Measurements from ENCODE around the gene TYRP1.
A peak's percentile ranks its signal among the peaks of the same experiment; 100 is the strongest.

The TYRP1 gene

GRCh38 chr9:12680757-12681156 is 12.4 kb upstream of the TYRP1 start:
- TF ChIP-seq GATA2 (IDR thresholded peaks at IDR 0.05; ENCODE audit: low read depth, low read length) (no peak), GATA3 (IDR thresholded peaks at IDR 0.05; ENCODE audit: low read depth, low read length) (no peak)

DNA sequence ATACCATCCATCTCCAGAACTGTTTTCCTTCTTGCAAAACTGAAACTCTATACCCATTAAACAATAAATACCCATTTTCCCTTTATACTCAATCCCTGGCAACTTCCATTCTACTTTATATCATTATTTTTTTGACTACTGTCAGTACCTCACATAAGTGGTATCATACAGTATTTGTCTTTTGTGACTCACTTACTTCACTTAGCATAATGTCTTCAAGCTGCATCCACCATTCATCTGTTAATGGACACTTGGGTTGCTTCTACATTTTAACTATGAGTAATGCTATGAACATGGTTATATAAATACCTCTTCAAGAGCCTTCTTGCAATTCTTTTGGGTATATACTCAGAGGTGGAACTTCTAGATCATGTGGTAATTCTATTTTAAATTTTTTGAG is 11.6 kb upstream of the TYRP1 start:
- TF ChIP-seq GATA2 (IDR thresholded peaks at IDR 0.05; ENCODE audit: low read depth, low read length) (no peak), GATA3 (IDR thresholded peaks at IDR 0.05; ENCODE audit: low read depth, low read length) (no peak)

DNA sequence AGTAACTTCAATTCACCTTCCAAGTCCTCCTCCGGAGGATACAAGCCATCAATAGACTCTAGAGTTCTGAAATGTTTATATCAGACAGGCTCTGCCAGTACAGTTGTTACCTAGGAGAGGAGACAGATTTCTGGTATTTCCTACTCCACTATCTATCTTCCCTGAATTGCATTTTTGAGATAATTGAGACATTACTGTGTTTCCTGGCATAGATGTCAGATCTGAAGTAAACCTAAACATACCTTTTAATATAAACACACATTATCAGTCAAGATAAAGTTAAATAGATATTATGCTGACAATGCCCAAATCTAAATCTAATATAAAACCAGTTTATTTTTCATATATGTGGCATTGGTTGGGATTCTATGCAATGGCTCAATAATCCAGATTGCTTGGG is 8.2 kb upstream of the TYRP1 start:
- TF ChIP-seq GATA2 (IDR thresholded peaks at IDR 0.05; ENCODE audit: low read depth, low read length) (no peak), GATA3 (IDR thresholded peaks at IDR 0.05; ENCODE audit: low read depth, low read length) (no peak)

GRCh38 chr9:12689233-12689632 is 4.0 kb upstream of the TYRP1 start:
- TF ChIP-seq GATA2 (IDR thresholded peaks at IDR 0.05; ENCODE audit: low read depth, low read length) (no peak), GATA3 (IDR thresholded peaks at IDR 0.05; ENCODE audit: low read depth, low read length) (no peak)

DNA sequence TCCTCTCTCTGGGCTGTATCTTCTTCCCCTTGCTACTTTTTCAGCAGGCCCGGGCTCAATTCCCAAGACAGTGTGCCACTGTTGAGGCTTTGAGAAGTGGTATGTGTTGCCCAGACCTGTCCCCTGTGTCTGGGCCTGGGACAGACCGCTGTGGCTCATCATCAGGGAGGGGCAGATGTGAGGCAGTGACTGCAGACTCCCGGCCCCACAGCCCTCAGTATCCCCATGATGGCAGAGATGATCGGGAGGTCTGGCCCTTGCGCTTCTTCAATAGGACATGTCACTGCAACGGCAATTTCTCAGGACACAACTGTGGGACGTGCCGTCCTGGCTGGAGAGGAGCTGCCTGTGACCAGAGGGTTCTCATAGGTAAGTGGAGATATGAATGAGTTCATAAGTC is 828 bp downstream of the TYRP1 start:
- no peak for TF ChIP-seq GATA3 (IDR thresholded peaks at IDR 0.05; ENCODE audit: low read depth, low read length)
- TF ChIP-seq GATA2 (IDR thresholded peaks at IDR 0.05; ENCODE audit: low read depth, low read length) = no peak

DNA sequence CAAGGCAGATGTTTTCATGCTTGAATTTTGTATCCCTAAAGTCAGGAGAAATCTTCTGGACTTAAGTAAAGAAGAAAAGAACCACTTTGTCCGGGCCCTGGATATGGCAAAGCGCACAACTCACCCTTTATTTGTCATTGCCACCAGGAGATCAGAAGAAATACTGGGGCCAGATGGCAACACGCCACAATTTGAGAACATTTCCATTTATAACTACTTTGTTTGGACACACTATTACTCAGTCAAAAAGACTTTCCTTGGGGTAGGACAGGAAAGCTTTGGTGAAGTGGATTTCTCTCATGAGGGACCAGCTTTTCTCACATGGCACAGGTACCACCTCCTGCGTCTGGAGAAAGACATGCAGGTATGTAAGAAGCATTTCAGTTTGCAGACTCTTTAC is 2.3 kb downstream of the TYRP1 start:
- TF ChIP-seq GATA2 (IDR thresholded peaks at IDR 0.05; ENCODE audit: low read depth, low read length) = no peak
- TF ChIP-seq GATA3 (IDR thresholded peaks at IDR 0.05; ENCODE audit: low read depth, low read length) = no peak

- peak; percentile 88 for TF ChIP-seq GATA3 (IDR thresholded peaks at IDR 0.05; ENCODE audit: low read depth, low read length)
- peak; percentile 65 for TF ChIP-seq GATA2 (IDR thresholded peaks at IDR 0.05; ENCODE audit: low read depth, low read length)
Observed at GRCh38 chr9:12696931-12697622, 3.9 kb downstream of the TYRP1 start.

DNA sequence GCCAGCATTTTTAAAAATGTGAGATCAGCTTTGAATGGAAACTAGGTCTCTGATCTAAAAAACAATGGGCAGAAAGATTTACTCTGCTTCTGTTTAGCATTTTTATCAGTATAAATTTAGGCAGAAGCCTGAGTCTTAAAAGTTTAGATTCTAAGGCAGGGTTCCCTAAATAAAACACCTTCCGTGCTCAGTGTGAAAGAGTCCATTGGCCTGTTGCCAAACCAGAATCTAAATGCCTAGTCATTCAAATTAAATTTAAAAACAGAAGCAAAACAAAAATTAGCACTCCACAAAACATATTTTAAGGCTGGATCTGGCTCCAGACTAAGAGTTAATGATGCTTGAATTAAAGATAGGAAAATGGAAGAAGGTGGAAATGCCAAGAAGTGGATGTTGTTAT is 4.5 kb downstream of the TYRP1 start:
- TF ChIP-seq GATA2 (IDR thresholded peaks at IDR 0.05; ENCODE audit: low read depth, low read length) = no peak
- no peak for TF ChIP-seq GATA3 (IDR thresholded peaks at IDR 0.05; ENCODE audit: low read depth, low read length)

- TF ChIP-seq GATA3 (IDR thresholded peaks at IDR 0.05; ENCODE audit: low read depth, low read length) = 0 out of 2 replicates have a peak, but pooled peaks have one; percentile 24
- no peak for TF ChIP-seq GATA2 (IDR thresholded peaks at IDR 0.05; ENCODE audit: low read depth, low read length)
Observed at GRCh38 chr9:12698266-12698665, 5.1 kb downstream of the TYRP1 start.

GRCh38 chr9:12698986-12699385 is 5.8 kb downstream of the TYRP1 start:
- TF ChIP-seq GATA2 (IDR thresholded peaks at IDR 0.05; ENCODE audit: low read depth, low read length) (no peak), GATA3 (IDR thresholded peaks at IDR 0.05; ENCODE audit: low read depth, low read length) (no peak)

DNA sequence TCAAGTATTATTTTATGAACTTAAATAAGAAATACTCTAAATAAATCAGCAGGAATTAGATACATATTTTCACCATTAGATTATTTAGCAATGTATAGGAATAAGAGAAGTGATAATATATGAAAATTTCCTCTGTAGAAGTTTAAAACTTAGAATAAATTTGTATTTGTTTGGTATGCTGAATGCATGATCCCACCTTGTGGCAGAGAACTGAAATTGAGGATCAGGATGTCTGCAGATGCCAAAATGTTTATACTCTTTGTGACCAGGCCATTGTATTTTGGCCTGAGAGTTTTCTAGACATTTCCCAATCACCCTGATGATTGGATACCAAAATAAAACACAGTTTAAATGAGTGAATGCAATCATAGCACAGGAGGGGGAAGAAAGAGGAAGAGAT is 6.3 kb downstream of the TYRP1 start:
- TF ChIP-seq GATA3 (IDR thresholded peaks at IDR 0.05; ENCODE audit: low read depth, low read length) = no peak
- no peak for TF ChIP-seq GATA2 (IDR thresholded peaks at IDR 0.05; ENCODE audit: low read depth, low read length)

GRCh38 chr9:12701126-12701525 is 7.9 kb downstream of the TYRP1 start:
- TF ChIP-seq GATA2 (IDR thresholded peaks at IDR 0.05; ENCODE audit: low read depth, low read length) (no peak), GATA3 (IDR thresholded peaks at IDR 0.05; ENCODE audit: low read depth, low read length) (no peak)

DNA sequence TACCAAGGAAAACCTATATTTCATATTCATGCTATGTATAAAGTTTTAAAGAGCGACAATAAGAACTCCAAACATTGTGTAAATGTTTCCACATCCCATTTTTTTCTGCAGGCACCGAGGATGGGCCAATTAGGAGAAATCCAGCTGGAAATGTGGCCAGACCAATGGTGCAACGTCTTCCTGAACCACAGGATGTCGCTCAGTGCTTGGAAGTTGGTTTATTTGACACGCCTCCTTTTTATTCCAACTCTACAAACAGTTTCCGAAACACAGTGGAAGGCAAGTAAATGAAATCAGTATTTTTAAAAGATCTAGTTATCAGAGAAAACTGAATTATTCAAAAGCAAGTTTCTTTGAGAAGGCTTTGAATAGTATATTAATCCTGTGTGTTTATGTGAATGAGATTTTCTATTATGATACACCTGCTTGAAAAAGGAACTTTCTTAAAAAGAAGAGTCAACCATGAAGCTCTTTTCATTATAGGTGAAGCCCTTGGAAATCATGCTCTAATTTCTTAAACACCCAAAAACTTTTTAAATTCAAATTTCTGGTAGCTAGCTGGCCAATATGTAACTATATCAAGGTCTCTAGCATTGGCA is 9.1 kb downstream of the TYRP1 start:
- no peak for TF ChIP-seq GATA3 (IDR thresholded peaks at IDR 0.05; ENCODE audit: low read depth, low read length)
- TF ChIP-seq GATA2 (IDR thresholded peaks at IDR 0.05; ENCODE audit: low read depth, low read length) = no peak

- TF ChIP-seq GATA2 (IDR thresholded peaks at IDR 0.05; ENCODE audit: low read depth, low read length) (no peak), GATA3 (IDR thresholded peaks at IDR 0.05; ENCODE audit: low read depth, low read length) (no peak)
Observed at GRCh38 chr9:12703996-12704395, 10.8 kb downstream of the TYRP1 start.

GRCh38 chr9:12705738-12706391 is 12.7 kb downstream of the TYRP1 start:
- TF ChIP-seq GATA3 (IDR thresholded peaks at IDR 0.05; ENCODE audit: low read depth, low read length) = no peak
- no peak for TF ChIP-seq GATA2 (IDR thresholded peaks at IDR 0.05; ENCODE audit: low read depth, low read length)

All from SH-SY5Y (cell line).